A549 (cell line): Measurements from ENCODE around the gene ARHGEF18. TPM values are rescaled to one million over a fixed set of nuclear protein-coding genes. Genes with fewer than 3 reads are reported as not detected.
A peak's percentile ranks its signal among the peaks of the same experiment; 100 is the strongest.

ENCODE experiments used
- ATAC-seq, 2 experiments: fragments of 200-7000 bp in 1 of 2; fragments of >200 bp in 1 of 2; cut with Nextera tagmentation in 1 of 2; cut with Tn5 transposase in 1 of 2; 3 replicates each; pipeline versions ENCODE4 v1.8.0 to v1.9.1; 2018 to 2020; ENCODE audit warnings: mild to moderate bottlenecking in 1 of 2, moderate library complexity in 1 of 2
- CTCF ChIA-PET: fragments of 300-600 bp; sonication (Branson Sonifier 250); formaldehyde crosslinking; extraction: SDS; loops from one replicate; lab custom pipeline; 2021; ENCODE audit warnings: antibody characterized with exemption, inconsistent platforms; lab: Yijun Ruan, JAX
- POLR2A ChIA-PET: fragments of 350-600 bp; formaldehyde crosslinking; extraction: SDS; loops from one replicate; lab custom pipeline; 2021; ENCODE audit warnings: antibody characterized with exemption, inconsistent platforms; lab: Yijun Ruan, JAX
- DNase-seq, 2 experiments: peaks; one replicate each; pipeline versions ENCODE4 v3.0.0 to v3.0.0-alpha.2; 2011 to 2016; ENCODE audit warnings: low read depth in 1 of 2, low spot score in 1 of 2
- FAIRE-seq: peaks from 2 replicates; lab custom pipeline; 2011; peaks lifted over from hg19 to GRCh38; lab: Jason Lieb, UNC
- H3K27ac ChIP-seq, 2 experiments: fragments of >200 bp; sonication (Bioruptor Twin); formaldehyde crosslinking; 3 replicates each; pipeline ENCODE4 v1.5.1; 2016 to 2017
- H3K4me1 ChIP-seq: fragments of >200 bp; sonication (Bioruptor Twin); formaldehyde crosslinking; 3 replicates; pipeline ENCODE4 v1.6.1; 2016
- H3K4me2 ChIP-seq: fragments of >200 bp; sonication (Bioruptor Twin); formaldehyde crosslinking; 3 replicates; pipeline ENCODE4 v1.6.1; 2016
- H3K4me3 ChIP-seq: fragments of >200 bp; sonication (Bioruptor Twin); formaldehyde crosslinking; 3 replicates; pipeline ENCODE4 v1.5.1; 2016
- H3K9me3 ChIP-seq: fragments of >200 bp; sonication (Bioruptor Twin); formaldehyde crosslinking; 3 replicates; pipeline ENCODE4 v1.6.1; 2016
- CBX8 ChIP-seq: fragments of 200-600 bp; sonication (generic); IDR thresholded peaks from 2 replicates; pipeline ENCODE4 v1.6.1; 2016
- CEBPB ChIP-seq, 2 experiments: fragments of >200 bp in 1 of 2; sonication (Bioruptor Twin) in 1 of 2; formaldehyde crosslinking in 1 of 2; IDR thresholded peaks; 2 replicates each; pipeline ENCODE4 v1.6.1; 2012 to 2016
- CHD2 ChIP-seq: fragments of 150-350 bp; IDR thresholded peaks from 2 replicates; pipeline ENCODE4 v1.6.1; 2014; ENCODE audit warnings: low read length; ENCODE audit not compliant: partially characterized antibody
- EHF ChIP-seq: fragments of 250-450 bp; sonication (Bioruptor Pico); IDR thresholded peaks from 2 replicates; pipeline ENCODE4 v1.5.0; 2020; ENCODE audit warnings: mild to moderate bottlenecking
- FOSL2 ChIP-seq, 2 experiments: fragments of 450-650 bp in 1 of 2; fragments of >200 bp in 1 of 2; sonication (Bioruptor Twin) in 1 of 2; formaldehyde crosslinking; IDR thresholded peaks; 2 replicates each; pipeline versions ENCODE4 v1.5.0 to v1.6.1; 2016 to 2020; ENCODE audit warnings: mild to moderate bottlenecking in 1 of 2, moderate library complexity in 1 of 2
- FOXS1 ChIP-seq: fragments of 250-450 bp; sonication (Bioruptor Pico); IDR thresholded peaks from 2 replicates; pipeline ENCODE4 v1.5.0; 2020; ENCODE audit warnings: mild to moderate bottlenecking, moderate library complexity
- HEYL ChIP-seq: fragments of 250-450 bp; sonication (Bioruptor Pico); IDR thresholded peaks from 2 replicates; pipeline ENCODE4 v1.8.0; 2021; ENCODE audit warnings: mild to moderate bottlenecking, moderate library complexity
- HOXA7 ChIP-seq: fragments of 250-450 bp; sonication (Bioruptor Pico); IDR thresholded peaks from 2 replicates; pipeline ENCODE4 v1.5.0; 2020; ENCODE audit warnings: mild to moderate bottlenecking, moderate library complexity
- HOXB5 ChIP-seq: fragments of 250-450 bp; sonication (Bioruptor Pico); IDR thresholded peaks from 2 replicates; pipeline ENCODE4 v1.5.0; 2020; ENCODE audit warnings: mild to moderate bottlenecking, moderate library complexity
- JUNB ChIP-seq: fragments of >200 bp; sonication (Bioruptor Twin); formaldehyde crosslinking; IDR thresholded peaks from 2 replicates; pipeline ENCODE4 v1.6.1; 2016
- PHF8 ChIP-seq: fragments of 200-600 bp; sonication (generic); IDR thresholded peaks from 2 replicates; pipeline ENCODE4 v1.6.1; 2016; ENCODE audit warnings: low read depth, mild to moderate bottlenecking, antibody characterized with exemption, moderate library complexity, borderline replicate concordance
- POLR2AphosphoS2 ChIP-seq: conservative IDR thresholded peaks from 2 replicates; pipeline ENCODE4 v1.6.1; 2012; ENCODE audit warnings: low read length, improper control_type of control experiment, inconsistent platforms
- RAD21 ChIP-seq, 2 experiments: fragments of >200 bp in 1 of 2; sonication (Bioruptor Twin) in 1 of 2; formaldehyde crosslinking in 1 of 2; IDR thresholded peaks in 1 of 2; conservative IDR thresholded peaks in 1 of 2; 2 replicates in 1 of 2; 3 replicates in 1 of 2; pipeline ENCODE4 v1.6.1; 2012 to 2018; ENCODE audit warnings: inconsistent platforms in 1 of 2
- RARB ChIP-seq: fragments of 250-450 bp; sonication (Bioruptor Pico); IDR thresholded peaks from 2 replicates; pipeline ENCODE4 v1.8.0; 2021; ENCODE audit warnings: mild to moderate bottlenecking, moderate library complexity
- RCOR1 ChIP-seq: fragments of 150-350 bp; IDR thresholded peaks from 2 replicates; pipeline ENCODE4 v1.6.1; 2014; ENCODE audit warnings: antibody characterized with exemption, low read length, low read depth
- RFX5 ChIP-seq: fragments of 450-650 bp; IDR thresholded peaks from 2 replicates; pipeline ENCODE4 v1.7.1; 2014; ENCODE audit warnings: antibody characterized with exemption, mild to moderate bottlenecking, moderate library complexity
- SMC3 ChIP-seq: fragments of >200 bp; sonication (Bioruptor Twin); formaldehyde crosslinking; IDR thresholded peaks from 3 replicates; pipeline ENCODE4 v1.6.1; 2018; ENCODE audit warnings: inconsistent platforms
- SREBF2 ChIP-seq: fragments of 450-650 bp; IDR thresholded peaks from 2 replicates; pipeline ENCODE4 v1.6.1; 2014; ENCODE audit warnings: mild to moderate bottlenecking, moderate library complexity
- ZFP36 ChIP-seq: fragments of 450-650 bp; IDR thresholded peaks from 2 replicates; pipeline ENCODE4 v1.6.1; 2014; ENCODE audit warnings: borderline replicate concordance; ENCODE audit not compliant: partially characterized antibody
- WGBS: methylation state at CpG from one replicate; pipeline ENCODE4 v1.1.6; 2017; ENCODE audit errors: missing lambda C conversion rate; 5-methylcytosine and 5-hydroxymethylcytosine counted together
- polyA plus RNA-seq, 4 experiments: library from polyadenylated mRNA; depleted of rRNA in 3 of 4; stranded (reverse); fragments of >200 nt; fragmentation: RNase III in 1 of 4; extraction: RNeasy Plus Mini Kit Qiagen cat#74134 plus additional on column Dnase treatment in 1 of 4; gene quantifications; 2 replicates in 3 of 4; 3 replicates in 1 of 4; pipeline ENCODE4 v1.2.3, GENCODE V29; 2011 to 2017
- TF ChIP-seq, protein P1 (sequence below): fragments of >200 bp; sonication (Bioruptor Twin); formaldehyde crosslinking; IDR thresholded peaks from 3 replicates; pipeline ENCODE4 v1.6.1; 2016
- TF ChIP-seq, protein P2 (sequence below): IDR thresholded peaks from 2 replicates; pipeline ENCODE4 v1.6.1; 2012
- TF ChIP-seq, protein P3 (sequence below): fragments of 150-350 bp; IDR thresholded peaks from 2 replicates; pipeline ENCODE4 v1.6.1; 2014; ENCODE audit warnings: low read depth, mild to moderate bottlenecking, low read length
- TF ChIP-seq, protein P4 (sequence below): fragments of 250-450 bp; sonication (Bioruptor Pico); IDR thresholded peaks from 2 replicates; pipeline ENCODE4 v1.5.0; 2020; ENCODE audit warnings: low read depth, mild to moderate bottlenecking, moderate library complexity
- TF ChIP-seq, protein P5 (sequence below): fragments of 250-450 bp; sonication (Bioruptor Pico); IDR thresholded peaks from 2 replicates; pipeline ENCODE4 v1.5.0; 2021; ENCODE audit warnings: mild to moderate bottlenecking, moderate library complexity, borderline replicate concordance
- TF ChIP-seq, protein P6 (sequence below): IDR thresholded peaks from 2 replicates; pipeline ENCODE4 v1.6.1; 2012
- TF ChIP-seq, protein P7 (sequence below): fragments of >200 bp; sonication (Bioruptor Twin); formaldehyde crosslinking; IDR thresholded peaks from 3 replicates; pipeline ENCODE4 v1.5.1; 2016

ARHGEF18 gene
- polyA plus RNA-seq, 2 of the 4 experiments (the other 2 are of a cell fraction): 7.4 to 20.7 TPM

DNA sequence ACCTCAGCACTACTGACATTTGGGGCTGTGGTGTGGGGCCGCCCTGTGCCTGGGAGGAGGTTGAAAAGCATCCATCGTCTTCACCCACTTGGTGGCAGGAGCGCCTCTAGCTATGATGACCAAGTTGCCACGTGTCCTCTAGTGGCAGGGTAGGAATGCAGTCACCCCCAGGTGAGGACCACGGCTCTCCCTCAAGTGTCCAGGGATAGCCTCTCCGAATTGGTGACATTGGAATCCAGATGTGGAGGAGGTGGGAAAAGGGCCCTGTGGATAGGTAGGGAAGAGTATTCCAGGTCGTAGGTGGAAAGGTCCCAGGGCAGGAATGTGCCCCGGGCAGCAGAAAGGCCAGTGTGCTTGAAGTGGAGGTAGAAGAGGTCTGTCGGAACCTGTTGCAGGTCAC, 37.6 kb downstream of the ARHGEF18 start:
- CTCF ChIA-PET: interaction anchor here (0.6 to 2.5 kb wide), 4 partner anchors 9 to 573 kb away, joined by 3 to 10 read pairs (median 3); no protein-coding TSS in a partner anchor
- POLR2A ChIA-PET: no interaction called here
- Histone ChIP-seq H3K4me2 (no peak overlapping the region), H3K9me3 (no peaks in the 10 kb centered on the region), H3K4me1 (peaks cover 22% of the 10 kb centered on the region), H3K27ac (peak overlapping the region; percentile 39 to 67; a peak in 4 of 6 replicates), H3K4me3 (no peak overlapping the region)
- ATAC-seq (peak; percentile 71 to 80), FAIRE-seq (no peak), DNase-seq (peak; percentile 37 to 45)
- 44% methylated on average over 7 of the region's 9 CpGs for WGBS
- TF ChIP-seq POLR2AphosphoS2 (no peak), RAD21 (conservative IDR thresholded peaks at IDR 0.05 in 1 of 2, IDR thresholded peaks at IDR 0.05 in 1 of 2) (peak; percentile 43 to 48), HEYL (CRISPR knock-in tag) (no peak), CEBPB (IDR thresholded peaks at IDR 0.05) (no peak), CHD2 (no peak), FOXS1 (CRISPR knock-in tag) (no peak), HOXA7 (CRISPR knock-in tag) (no peak), RARB (CRISPR knock-in tag) (no peak), CBX8 (no peak), ZFP36 (no peak), JUNB (no peak), EHF (CRISPR knock-in tag) (no peak), HOXB5 (CRISPR knock-in tag) (no peak), RCOR1 (no peak), FOSL2 (IDR thresholded peaks at IDR 0.05) (no peak), FOSL2 (CRISPR knock-in tag; IDR thresholded peaks at IDR 0.05) (no peak), PHF8 (no peak), RFX5 (no peak), SMC3 (no peak), SREBF2 (no peak)
- TF ChIP-seq, protein P1, sequence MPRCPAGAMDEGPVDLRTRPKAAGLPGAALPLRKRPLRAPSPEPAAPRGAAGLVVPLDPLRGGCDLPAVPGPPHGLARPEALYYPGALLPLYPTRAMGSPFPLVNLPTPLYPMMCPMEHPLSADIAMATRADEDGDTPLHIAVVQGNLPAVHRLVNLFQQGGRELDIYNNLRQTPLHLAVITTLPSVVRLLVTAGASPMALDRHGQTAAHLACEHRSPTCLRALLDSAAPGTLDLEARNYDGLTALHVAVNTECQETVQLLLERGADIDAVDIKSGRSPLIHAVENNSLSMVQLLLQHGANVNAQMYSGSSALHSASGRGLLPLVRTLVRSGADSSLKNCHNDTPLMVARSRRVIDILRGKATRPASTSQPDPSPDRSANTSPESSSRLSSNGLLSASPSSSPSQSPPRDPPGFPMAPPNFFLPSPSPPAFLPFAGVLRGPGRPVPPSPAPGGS: no peak
- TF ChIP-seq, protein P2, sequence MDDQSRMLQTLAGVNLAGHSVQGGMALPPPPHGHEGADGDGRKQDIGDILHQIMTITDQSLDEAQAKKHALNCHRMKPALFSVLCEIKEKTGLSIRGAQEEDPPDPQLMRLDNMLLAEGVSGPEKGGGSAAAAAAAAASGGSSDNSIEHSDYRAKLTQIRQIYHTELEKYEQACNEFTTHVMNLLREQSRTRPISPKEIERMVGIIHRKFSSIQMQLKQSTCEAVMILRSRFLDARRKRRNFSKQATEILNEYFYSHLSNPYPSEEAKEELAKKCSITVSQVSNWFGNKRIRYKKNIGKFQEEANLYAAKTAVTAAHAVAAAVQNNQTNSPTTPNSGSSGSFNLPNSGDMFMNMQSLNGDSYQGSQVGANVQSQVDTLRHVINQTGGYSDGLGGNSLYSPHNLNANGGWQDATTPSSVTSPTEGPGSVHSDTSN: no peak
- TF ChIP-seq, protein P3, sequence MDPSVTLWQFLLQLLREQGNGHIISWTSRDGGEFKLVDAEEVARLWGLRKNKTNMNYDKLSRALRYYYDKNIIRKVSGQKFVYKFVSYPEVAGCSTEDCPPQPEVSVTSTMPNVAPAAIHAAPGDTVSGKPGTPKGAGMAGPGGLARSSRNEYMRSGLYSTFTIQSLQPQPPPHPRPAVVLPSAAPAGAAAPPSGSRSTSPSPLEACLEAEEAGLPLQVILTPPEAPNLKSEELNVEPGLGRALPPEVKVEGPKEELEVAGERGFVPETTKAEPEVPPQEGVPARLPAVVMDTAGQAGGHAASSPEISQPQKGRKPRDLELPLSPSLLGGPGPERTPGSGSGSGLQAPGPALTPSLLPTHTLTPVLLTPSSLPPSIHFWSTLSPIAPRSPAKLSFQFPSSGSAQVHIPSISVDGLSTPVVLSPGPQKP: no peak
- TF ChIP-seq, protein P4, sequence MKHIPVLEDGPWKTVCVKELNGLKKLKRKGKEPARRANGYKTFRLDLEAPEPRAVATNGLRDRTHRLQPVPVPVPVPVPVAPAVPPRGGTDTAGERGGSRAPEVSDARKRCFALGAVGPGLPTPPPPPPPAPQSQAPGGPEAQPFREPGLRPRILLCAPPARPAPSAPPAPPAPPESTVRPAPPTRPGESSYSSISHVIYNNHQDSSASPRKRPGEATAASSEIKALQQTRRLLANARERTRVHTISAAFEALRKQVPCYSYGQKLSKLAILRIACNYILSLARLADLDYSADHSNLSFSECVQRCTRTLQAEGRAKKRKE: no peak
- TF ChIP-seq, protein P5, sequence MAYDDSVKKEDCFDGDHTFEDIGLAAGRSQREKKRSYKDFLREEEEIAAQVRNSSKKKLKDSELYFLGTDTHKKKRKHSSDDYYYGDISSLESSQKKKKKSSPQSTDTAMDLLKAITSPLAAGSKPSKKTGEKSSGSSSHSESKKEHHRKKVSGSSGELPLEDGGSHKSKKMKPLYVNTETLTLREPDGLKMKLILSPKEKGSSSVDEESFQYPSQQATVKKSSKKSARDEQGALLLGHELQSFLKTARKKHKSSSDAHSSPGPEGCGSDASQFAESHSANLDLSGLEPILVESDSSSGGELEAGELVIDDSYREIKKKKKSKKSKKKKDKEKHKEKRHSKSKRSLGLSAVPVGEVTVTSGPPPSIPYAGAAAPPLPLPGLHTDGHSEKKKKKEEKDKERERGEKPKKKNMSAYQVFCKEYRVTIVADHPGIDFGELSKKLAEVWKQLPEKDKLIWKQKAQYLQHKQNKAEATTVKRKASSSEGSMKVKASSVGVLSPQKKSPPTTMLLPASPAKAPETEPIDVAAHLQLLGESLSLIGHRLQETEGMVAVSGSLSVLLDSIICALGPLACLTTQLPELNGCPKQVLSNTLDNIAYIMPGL (CRISPR knock-in tag): no peak
- TF ChIP-seq, protein P6, sequence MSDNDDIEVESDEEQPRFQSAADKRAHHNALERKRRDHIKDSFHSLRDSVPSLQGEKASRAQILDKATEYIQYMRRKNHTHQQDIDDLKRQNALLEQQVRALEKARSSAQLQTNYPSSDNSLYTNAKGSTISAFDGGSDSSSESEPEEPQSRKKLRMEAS: peak; percentile 70
- TF ChIP-seq, protein P7, sequence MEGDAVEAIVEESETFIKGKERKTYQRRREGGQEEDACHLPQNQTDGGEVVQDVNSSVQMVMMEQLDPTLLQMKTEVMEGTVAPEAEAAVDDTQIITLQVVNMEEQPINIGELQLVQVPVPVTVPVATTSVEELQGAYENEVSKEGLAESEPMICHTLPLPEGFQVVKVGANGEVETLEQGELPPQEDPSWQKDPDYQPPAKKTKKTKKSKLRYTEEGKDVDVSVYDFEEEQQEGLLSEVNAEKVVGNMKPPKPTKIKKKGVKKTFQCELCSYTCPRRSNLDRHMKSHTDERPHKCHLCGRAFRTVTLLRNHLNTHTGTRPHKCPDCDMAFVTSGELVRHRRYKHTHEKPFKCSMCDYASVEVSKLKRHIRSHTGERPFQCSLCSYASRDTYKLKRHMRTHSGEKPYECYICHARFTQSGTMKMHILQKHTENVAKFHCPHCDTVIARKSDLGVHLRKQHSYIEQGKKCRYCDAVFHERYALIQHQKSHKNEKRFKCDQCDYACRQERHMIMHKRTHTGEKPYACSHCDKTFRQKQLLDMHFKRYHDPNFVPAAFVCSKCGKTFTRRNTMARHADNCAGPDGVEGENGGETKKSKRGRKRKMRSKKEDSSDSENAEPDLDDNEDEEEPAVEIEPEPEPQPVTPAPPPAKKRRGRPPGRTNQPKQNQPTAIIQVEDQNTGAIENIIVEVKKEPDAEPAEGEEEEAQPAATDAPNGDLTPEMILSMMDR: peak; percentile 27
